Measurements from ENCODE around the gene MTA1.

DNA sequence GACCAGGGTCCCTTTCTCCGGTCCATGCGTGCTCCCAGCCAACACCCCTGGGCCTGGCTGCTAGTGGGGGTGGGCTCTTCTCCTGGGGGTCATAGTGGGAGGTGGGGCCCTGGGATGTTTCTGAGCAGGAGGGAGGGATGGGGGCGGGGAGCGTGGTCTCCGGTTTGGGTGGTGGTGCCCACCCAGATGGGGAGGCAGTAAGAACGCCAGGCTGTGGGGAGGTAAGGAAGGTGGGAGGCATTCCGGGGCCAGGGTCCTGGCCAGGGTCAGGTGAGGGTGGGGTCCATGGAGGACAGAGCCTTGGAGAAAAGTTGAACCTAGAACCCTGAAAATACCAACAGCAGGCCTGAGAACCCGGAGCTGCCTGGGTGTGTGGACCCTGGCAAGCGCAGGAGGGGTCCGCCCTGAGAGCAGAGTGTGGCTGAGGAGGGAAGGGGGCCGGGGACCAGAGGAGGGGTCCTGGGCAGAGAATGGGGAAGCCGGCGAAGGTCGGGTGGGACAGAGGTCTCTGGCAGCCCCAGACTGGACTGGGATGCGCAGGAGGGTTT lies 60.6 kb downstream of the MTA1 start:
- TF ChIP-seq, protein P1, sequence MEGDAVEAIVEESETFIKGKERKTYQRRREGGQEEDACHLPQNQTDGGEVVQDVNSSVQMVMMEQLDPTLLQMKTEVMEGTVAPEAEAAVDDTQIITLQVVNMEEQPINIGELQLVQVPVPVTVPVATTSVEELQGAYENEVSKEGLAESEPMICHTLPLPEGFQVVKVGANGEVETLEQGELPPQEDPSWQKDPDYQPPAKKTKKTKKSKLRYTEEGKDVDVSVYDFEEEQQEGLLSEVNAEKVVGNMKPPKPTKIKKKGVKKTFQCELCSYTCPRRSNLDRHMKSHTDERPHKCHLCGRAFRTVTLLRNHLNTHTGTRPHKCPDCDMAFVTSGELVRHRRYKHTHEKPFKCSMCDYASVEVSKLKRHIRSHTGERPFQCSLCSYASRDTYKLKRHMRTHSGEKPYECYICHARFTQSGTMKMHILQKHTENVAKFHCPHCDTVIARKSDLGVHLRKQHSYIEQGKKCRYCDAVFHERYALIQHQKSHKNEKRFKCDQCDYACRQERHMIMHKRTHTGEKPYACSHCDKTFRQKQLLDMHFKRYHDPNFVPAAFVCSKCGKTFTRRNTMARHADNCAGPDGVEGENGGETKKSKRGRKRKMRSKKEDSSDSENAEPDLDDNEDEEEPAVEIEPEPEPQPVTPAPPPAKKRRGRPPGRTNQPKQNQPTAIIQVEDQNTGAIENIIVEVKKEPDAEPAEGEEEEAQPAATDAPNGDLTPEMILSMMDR (IDR thresholded peaks at IDR 0.05; ENCODE audit: low read depth, low read length, poor library complexity, severe bottlenecking): no peak
- no peak for TF ChIP-seq EZH2phosphoT487 (IDR thresholded peaks at IDR 0.05; ENCODE audit: borderline replicate concordance, low read length)
